Adrenal gland (tissue), 5 donors: ENCODE results near the gene POP7.

Experiments used
- POLR2A ChIP-seq, 2 donors: fragments of 450-650 bp; IDR thresholded peaks; one replicate each; pipeline ENCODE4 v1.6.1; 2017; ENCODE audit warnings: antibody characterized with exemption in 2 of 2, mild to moderate bottlenecking in 2 of 2, moderate library complexity in 1 of 2
- TF ChIP-seq, protein P1 (sequence below), 6 experiments: fragments of 450-650 bp in 4 of 6; fragments of 200-600 bp in 2 of 6; sonication (generic) in 1 of 6; IDR thresholded peaks; 1 replicate in 5 of 6; 2 replicates in 1 of 6; pipeline versions ENCODE4 v1.5.1 to v1.8.0; 2016 to 2021; ENCODE audit warnings: antibody characterized with exemption in 6 of 6, mild to moderate bottlenecking in 2 of 6, moderate library complexity in 1 of 6
- donor health status: DM: no; HTN: no; CAD: no.

- TF ChIP-seq POLR2A (IDR thresholded peaks at IDR 0.05), result no peak
- TF ChIP-seq, protein P1, sequence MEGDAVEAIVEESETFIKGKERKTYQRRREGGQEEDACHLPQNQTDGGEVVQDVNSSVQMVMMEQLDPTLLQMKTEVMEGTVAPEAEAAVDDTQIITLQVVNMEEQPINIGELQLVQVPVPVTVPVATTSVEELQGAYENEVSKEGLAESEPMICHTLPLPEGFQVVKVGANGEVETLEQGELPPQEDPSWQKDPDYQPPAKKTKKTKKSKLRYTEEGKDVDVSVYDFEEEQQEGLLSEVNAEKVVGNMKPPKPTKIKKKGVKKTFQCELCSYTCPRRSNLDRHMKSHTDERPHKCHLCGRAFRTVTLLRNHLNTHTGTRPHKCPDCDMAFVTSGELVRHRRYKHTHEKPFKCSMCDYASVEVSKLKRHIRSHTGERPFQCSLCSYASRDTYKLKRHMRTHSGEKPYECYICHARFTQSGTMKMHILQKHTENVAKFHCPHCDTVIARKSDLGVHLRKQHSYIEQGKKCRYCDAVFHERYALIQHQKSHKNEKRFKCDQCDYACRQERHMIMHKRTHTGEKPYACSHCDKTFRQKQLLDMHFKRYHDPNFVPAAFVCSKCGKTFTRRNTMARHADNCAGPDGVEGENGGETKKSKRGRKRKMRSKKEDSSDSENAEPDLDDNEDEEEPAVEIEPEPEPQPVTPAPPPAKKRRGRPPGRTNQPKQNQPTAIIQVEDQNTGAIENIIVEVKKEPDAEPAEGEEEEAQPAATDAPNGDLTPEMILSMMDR (IDR thresholded peaks at IDR 0.05), result no peak
Measured at GRCh38 chr7:100723732-100724275, 17.9 kb downstream of the POP7 start.
